Mucosa of gallbladder (tissue), 1 donor: ENCODE measurements around the gene EFCAB6. TPM values are rescaled to one million over a fixed set of nuclear protein-coding genes. Genes with fewer than 3 reads are reported as not detected.

Source experiments
- DNase-seq: peaks from one replicate; pipeline ENCODE4 v3.0.0-alpha.2; 2020; ENCODE audit warnings: low spot score
- total RNA-seq: library from RNA; stranded (reverse); gene quantifications from one replicate; pipeline ENCODE4 v1.2.1, GENCODE V29; 2021
- donor health status: DM: no; HTN: no; CAD: no.

The EFCAB6 gene
- total RNA-seq, 1 donor from 2014 or later: 4.1 TPM

- DNase-seq: no peak
Observed at GRCh38 chr22:43508489-43508888, 303.6 kb downstream of the EFCAB6 start.

GRCh38 chr22:43507235-43507634, 304.9 kb downstream of the EFCAB6 start:
- no peak for DNase-seq

- DNase-seq: no peak
Observed at GRCh38 chr22:43506487-43506886, 305.6 kb downstream of the EFCAB6 start.

- no peak for DNase-seq
Observed at GRCh38 chr22:43505896-43506295, 306.2 kb downstream of the EFCAB6 start.

GRCh38 chr22:43505423-43505822, 306.7 kb downstream of the EFCAB6 start:
- no peak for DNase-seq

GRCh38 chr22:43504666-43505261, 307.3 kb downstream of the EFCAB6 start:
- no peak for DNase-seq

GRCh38 chr22:43504068-43504467, 308.0 kb downstream of the EFCAB6 start:
- no peak for DNase-seq

- DNase-seq: no peak
Observed at GRCh38 chr22:43502306-43502874, 309.7 kb downstream of the EFCAB6 start.

GRCh38 chr22:43501878-43502277, 310.2 kb downstream of the EFCAB6 start:
- no peak for DNase-seq

- no peak for DNase-seq
Observed at GRCh38 chr22:43500792-43501785, 311.0 kb downstream of the EFCAB6 start.

GRCh38 chr22:43498856-43499253, 313.2 kb downstream of the EFCAB6 start:
- DNase-seq: no peak

GRCh38 chr22:43497956-43498855, 313.9 kb downstream of the EFCAB6 start:
- no peak for DNase-seq

- DNase-seq: no peak
Observed at GRCh38 chr22:43493297-43493696, 318.8 kb downstream of the EFCAB6 start.

GRCh38 chr22:43491737-43492136, 320.4 kb downstream of the EFCAB6 start:
- DNase-seq: no peak

- DNase-seq: no peak
Observed at GRCh38 chr22:43491177-43491576, 320.9 kb downstream of the EFCAB6 start.

GRCh38 chr22:43490311-43490710, 321.8 kb downstream of the EFCAB6 start:
- DNase-seq: no peak

- DNase-seq: no peak
Observed at GRCh38 chr22:43488937-43489336, 323.2 kb downstream of the EFCAB6 start.

- no peak for DNase-seq
Observed at GRCh38 chr22:43488031-43488866, 323.9 kb downstream of the EFCAB6 start.

- no peak for DNase-seq
Observed at GRCh38 chr22:43487311-43488030, 324.6 kb downstream of the EFCAB6 start.

GRCh38 chr22:43485502-43486089, 326.5 kb downstream of the EFCAB6 start:
- no peak for DNase-seq
